ENCODE results near the gene FAH. TPM values are rescaled to one million over a fixed set of nuclear protein-coding genes. Genes with fewer than 3 reads are reported as not detected.

Gene FAH
- total RNA-seq, 2 experiments from 2014 or later: 32.0 to 34.6 TPM

DNA sequence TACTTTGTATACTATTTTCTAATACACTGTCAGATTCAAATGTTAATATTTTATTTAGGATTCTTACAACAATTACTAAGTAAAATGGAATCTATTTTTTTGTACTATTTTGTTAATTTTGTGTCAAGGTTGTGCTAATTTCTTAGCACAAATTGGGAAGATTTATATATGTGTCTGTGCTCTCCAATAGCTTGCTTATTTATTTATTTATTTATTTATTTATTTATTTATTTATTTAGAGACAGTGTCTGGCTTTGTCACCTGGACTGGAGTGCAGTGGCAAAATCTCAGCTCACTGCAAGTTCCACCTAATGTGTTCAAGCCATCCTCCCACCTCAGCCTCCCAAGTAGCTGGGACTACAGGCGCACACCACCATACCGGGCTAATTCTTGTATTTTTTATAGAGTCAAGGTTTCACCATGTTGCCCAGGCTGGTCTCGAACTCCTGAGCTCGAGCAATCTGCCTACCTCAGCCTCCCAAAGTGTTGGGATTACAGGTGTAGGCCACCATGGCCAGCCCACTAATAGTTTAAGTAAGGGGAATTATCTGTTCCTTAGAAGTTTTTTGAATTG lies 64.6 kb downstream of the FAH start:
- POLR2A ChIA-PET: no interaction called here
- Mint-ChIP-seq H3K36me3 (no peaks in the 10 kb centered on the region), H3K9me3 (no peaks in the 10 kb centered on the region), H3K4me3 (no peak overlapping the region), H3K4me1 (no peaks in the 10 kb centered on the region), H3K27me3 (peaks cover 23% of the 10 kb centered on the region), H3K27ac (no peak overlapping the region)
- DNase-seq: no peak
- ATAC-seq (ENCODE audit: low read depth): no peak

GRCh38 chr15:80219955-80220354 lies 67.2 kb downstream of the FAH start:
- Mint-ChIP-seq H3K9me3 (no peaks in the 10 kb centered on the region), H3K36me3 (no peaks in the 10 kb centered on the region), H3K4me1 (no peaks in the 10 kb centered on the region), H3K27ac (no peak overlapping the region), H3K27me3 (peaks cover 29% of the 10 kb centered on the region), H3K4me3 (no peak overlapping the region)
- ATAC-seq (ENCODE audit: low read depth): no peak
- POLR2A ChIA-PET: no interaction called here
- DNase-seq: no peak

- ATAC-seq (ENCODE audit: low read depth) (no peak), DNase-seq (no peak)
- Mint-ChIP-seq H3K4me3 (no peak overlapping the region), H3K27me3 (peaks cover 35% of the 10 kb centered on the region), H3K36me3 (no peaks in the 10 kb centered on the region), H3K9me3 (no peaks in the 10 kb centered on the region), H3K27ac (no peak overlapping the region), H3K4me1 (no peaks in the 10 kb centered on the region)
- POLR2A ChIA-PET: no interaction called here
These were observed 76.3 kb downstream of the FAH start for GRCh38 chr15:80228959-80229610.

GRCh38 chr15:80231371-80231770 lies 78.6 kb downstream of the FAH start:
- no peaks in the 10 kb centered on the region for H3K4me1 Mint-ChIP-seq
- H3K9me3 Mint-ChIP-seq: no peaks in the 10 kb centered on the region
- no peak for ATAC-seq (ENCODE audit: low read depth)
- no peak overlapping the region for H3K4me3 Mint-ChIP-seq
- H3K27me3 Mint-ChIP-seq: peaks cover 27% of the 10 kb centered on the region
- H3K27ac Mint-ChIP-seq: no peak overlapping the region
- POLR2A ChIA-PET: no interaction called here
- DNase-seq: no peak
- no peaks in the 10 kb centered on the region for H3K36me3 Mint-ChIP-seq

DNA sequence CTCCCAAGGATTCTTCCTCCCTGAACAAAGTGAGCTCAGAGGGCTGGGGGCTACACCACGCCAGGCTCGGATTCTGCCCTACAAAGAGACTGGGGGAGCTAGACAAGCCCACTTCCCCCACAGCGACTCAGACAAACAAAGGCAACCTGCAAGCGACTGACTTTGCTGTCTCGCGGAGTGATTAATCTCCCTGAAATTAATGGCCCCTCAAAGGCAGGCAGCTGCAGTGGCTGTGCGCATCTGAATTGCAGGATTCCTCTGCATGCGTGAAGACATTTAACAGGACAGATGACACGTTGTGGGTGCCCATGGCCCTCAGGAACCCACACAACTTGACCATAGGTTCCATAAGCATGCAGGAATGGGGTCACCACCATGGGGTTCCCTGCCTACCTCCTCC lies 80.8 kb downstream of the FAH start:
- DNase-seq: no peak
- H3K9me3 Mint-ChIP-seq: no peaks in the 10 kb centered on the region
- peaks cover 16% of the 10 kb centered on the region for H3K27me3 Mint-ChIP-seq
- POLR2A ChIA-PET: no interaction called here
- no peaks in the 10 kb centered on the region for H3K4me1 Mint-ChIP-seq
- no peaks in the 10 kb centered on the region for H3K36me3 Mint-ChIP-seq
- H3K27ac Mint-ChIP-seq: no peak overlapping the region
- H3K4me3 Mint-ChIP-seq: no peak overlapping the region
- no peak for ATAC-seq (ENCODE audit: low read depth)

- no peak overlapping the region for H3K27ac Mint-ChIP-seq
- POLR2A ChIA-PET: no interaction called here
These were observed 82.1 kb downstream of the FAH start for GRCh38 chr15:80234883-80235282.

More at GRCh38 chr15:80234883-80235282, 82.1 kb downstream of the FAH start:
- no peaks in the 10 kb centered on the region for H3K36me3 Mint-ChIP-seq
- no peak for ATAC-seq (ENCODE audit: low read depth)
- no peaks in the 10 kb centered on the region for H3K9me3 Mint-ChIP-seq
- H3K4me3 Mint-ChIP-seq: no peak overlapping the region
- H3K4me1 Mint-ChIP-seq: no peaks in the 10 kb centered on the region
- DNase-seq: peak; percentile 48
- peaks cover 15% of the 10 kb centered on the region for H3K27me3 Mint-ChIP-seq

Other genes with a start within 250 kb of the FAH start
- 10 to 100 TPM; 33.6 to 34.6 TPM for gene BCL2A1, start 181.8 kb upstream of the FAH start, total RNA-seq
- 10 to 100 TPM; 54.9 to 58.3 TPM for gene ZFAND6, start 93.3 kb upstream of the FAH start, total RNA-seq
- not detected for gene CTXND1, start 99.2 kb downstream of the FAH start, total RNA-seq